Osteocyte (in vitro differentiated cells): ENCODE data around the gene SEL1L3. TPM values are rescaled to one million over a fixed set of nuclear protein-coding genes. Genes with fewer than 3 reads are reported as not detected.

Source experiments
- DNase-seq: peaks from one replicate; pipeline ENCODE4 v3.0.0; 2021; ENCODE audit warnings: mixed read lengths; ENCODE audit not compliant: unreplicated experiment; ENCODE audit errors: extremely low spot score
- H3K27ac Mint-ChIP-seq: one replicate; pipeline ENCODE4 v1.8.0; 2021; ENCODE audit warnings: mild to moderate bottlenecking, mixed read lengths; ENCODE audit not compliant: unreplicated experiment
- H3K27me3 Mint-ChIP-seq: one replicate; pipeline ENCODE4 v1.8.0; 2021; ENCODE audit warnings: mixed read lengths; ENCODE audit not compliant: unreplicated experiment
- H3K36me3 Mint-ChIP-seq: one replicate; pipeline ENCODE4 v1.8.0; 2021; ENCODE audit warnings: mixed read lengths; ENCODE audit not compliant: unreplicated experiment
- H3K4me1 Mint-ChIP-seq: one replicate; pipeline ENCODE4 v1.8.0; 2021; ENCODE audit warnings: mixed read lengths; ENCODE audit not compliant: unreplicated experiment
- H3K4me3 Mint-ChIP-seq: one replicate; pipeline ENCODE4 v1.8.0; 2021; ENCODE audit warnings: mild to moderate bottlenecking, moderate library complexity, mixed read lengths; ENCODE audit not compliant: unreplicated experiment
- H3K9me3 Mint-ChIP-seq: one replicate; pipeline ENCODE4 v1.8.0; 2021; ENCODE audit warnings: mixed read lengths; ENCODE audit not compliant: unreplicated experiment
- CTCF ChIP-seq: fragments of 200-600 bp; sonication (generic); IDR thresholded peaks from 2 replicates; pipeline ENCODE4 v1.5.0; 2021; ENCODE audit warnings: antibody characterized with exemption, mild to moderate bottlenecking, moderate library complexity
- total RNA-seq: library from RNA; stranded (reverse); gene quantifications from 2 replicates; pipeline ENCODE4 v1.2.1, GENCODE V29; 2021

Gene SEL1L3
- total RNA-seq, 1 donor from 2014 or later = 28.0 TPM

- no peak for DNase-seq
- Mint-ChIP-seq H3K27ac (no peak overlapping the region), H3K9me3 (no peaks in the 10 kb centered on the region), H3K4me3 (no peak overlapping the region), H3K4me1 (peaks cover 33% of the 10 kb centered on the region), H3K27me3 (no peaks in the 10 kb centered on the region), H3K36me3 (peaks cover 6% of the 10 kb centered on the region)
- TF ChIP-seq CTCF = no peak
Observed at GRCh38 chr4:25810461-25811373, 52.1 kb downstream of the SEL1L3 start.

- Mint-ChIP-seq H3K4me3 (no peak overlapping the region), H3K27me3 (no peaks in the 10 kb centered on the region), H3K27ac (no peak overlapping the region), H3K36me3 (peaks cover 6% of the 10 kb centered on the region), H3K9me3 (no peaks in the 10 kb centered on the region), H3K4me1 (peaks cover 26% of the 10 kb centered on the region)
- TF ChIP-seq CTCF = no peak
- no peak for DNase-seq
Observed at GRCh38 chr4:25809996-25810395, 52.8 kb downstream of the SEL1L3 start.

GRCh38 chr4:25807102-25807728, 55.6 kb downstream of the SEL1L3 start:
- Mint-ChIP-seq H3K36me3 (peaks cover 6% of the 10 kb centered on the region), H3K4me1 (peaks cover 5% of the 10 kb centered on the region), H3K9me3 (no peaks in the 10 kb centered on the region), H3K27me3 (no peaks in the 10 kb centered on the region), H3K27ac (no peak overlapping the region), H3K4me3 (no peak overlapping the region)
- no peak for DNase-seq
- no peak for TF ChIP-seq CTCF

GRCh38 chr4:25805255-25805860, 57.4 kb downstream of the SEL1L3 start:
- Mint-ChIP-seq H3K9me3 (no peaks in the 10 kb centered on the region), H3K27me3 (no peaks in the 10 kb centered on the region), H3K4me1 (no peaks in the 10 kb centered on the region), H3K36me3 (peaks cover 7% of the 10 kb centered on the region), H3K4me3 (no peak overlapping the region), H3K27ac (no peak overlapping the region)
- DNase-seq = no peak
- TF ChIP-seq CTCF = no peak

- TF ChIP-seq CTCF = no peak
- Mint-ChIP-seq H3K9me3 (no peaks in the 10 kb centered on the region), H3K4me3 (no peak overlapping the region), H3K27me3 (no peaks in the 10 kb centered on the region), H3K27ac (no peak overlapping the region), H3K36me3 (peaks cover 7% of the 10 kb centered on the region), H3K4me1 (no peaks in the 10 kb centered on the region)
- no peak for DNase-seq
Observed at GRCh38 chr4:25803720-25804225, 59.0 kb downstream of the SEL1L3 start.
